Liver (tissue), 9 donors: Measurements from ENCODE around the gene RNH1. TPM values are rescaled to one million over a fixed set of nuclear protein-coding genes. Genes with fewer than 3 reads are reported as not detected.
"Not testable (repeated sequence)": the region's sequence is repeated elsewhere in the genome, so short reads cannot be mapped to it uniquely, and the experiment has no call there.

Experiments used
- DNase-seq: peaks from one replicate; pipeline ENCODE4 v3.0.0-alpha.2; 2017; ENCODE audit warnings: low spot score
- H3K27ac ChIP-seq, 2 donors: one replicate each; pipeline ENCODE4 v1.7.0; 2013; ENCODE audit warnings: inconsistent platforms in 2 of 2, low read length in 2 of 2, control low read depth in 1 of 2, low read depth in 1 of 2, mild to moderate bottlenecking in 1 of 2
- H3K27me3 ChIP-seq, 4 donors: one replicate each; pipeline versions ENCODE4 v1.6.1 to v1.7.0; 2013; ENCODE audit warnings: low read length in 3 of 4, inconsistent platforms in 1 of 4, mild to moderate bottlenecking in 1 of 4, moderate library complexity in 1 of 4; ENCODE audit not compliant: control insufficient read depth in 4 of 4, insufficient read depth in 4 of 4
- H3K36me3 ChIP-seq, 4 donors: one replicate each; pipeline versions ENCODE4 v1.6.1 to v1.7.0; 2013; ENCODE audit warnings: low read length in 3 of 4, mild to moderate bottlenecking in 3 of 4, low read depth in 1 of 4, moderate library complexity in 1 of 4; ENCODE audit not compliant: control insufficient read depth in 4 of 4, insufficient read depth in 3 of 4
- H3K4me1 ChIP-seq, 4 donors: one replicate each; pipeline versions ENCODE4 v1.6.1 to v1.7.0; 2013; ENCODE audit warnings: low read length in 3 of 4, mild to moderate bottlenecking in 3 of 4, moderate library complexity in 1 of 4; ENCODE audit not compliant: control insufficient read depth in 4 of 4, insufficient read depth in 4 of 4
- H3K4me3 ChIP-seq, 3 donors: one replicate each; pipeline versions ENCODE4 v1.6.1 to v1.7.0; 2013; ENCODE audit warnings: low read length in 3 of 3, control low read depth in 1 of 3, low read depth in 1 of 3, mild to moderate bottlenecking in 1 of 3
- H3K9ac ChIP-seq, 2 donors: one replicate each; pipeline ENCODE4 v1.7.0; 2013; ENCODE audit warnings: low read length in 2 of 2, mild to moderate bottlenecking in 2 of 2, moderate library complexity in 2 of 2, control low read depth in 1 of 2, low read depth in 1 of 2
- H3K9me3 ChIP-seq, 4 donors: one replicate each; pipeline versions ENCODE4 v1.6.1 to v1.7.0; 2013; ENCODE audit warnings: low read length in 3 of 4; ENCODE audit not compliant: control insufficient read depth in 4 of 4
- ATF3 ChIP-seq: IDR thresholded peaks from 2 replicates; pipeline ENCODE4 v1.6.1; 2016; ENCODE audit warnings: antibody characterized with exemption
- CTCF ChIP-seq: fragments of 150-350 bp; IDR thresholded peaks from 2 replicates; pipeline ENCODE4 v1.5.1; 2017; ENCODE audit warnings: improper control_type of control experiment, low read depth, low read length; ENCODE audit not compliant: missing input control
- FOXA1 ChIP-seq: IDR thresholded peaks from 2 replicates; pipeline ENCODE4 v1.6.1; 2016; ENCODE audit warnings: antibody characterized with exemption
- FOXA2 ChIP-seq: IDR thresholded peaks from 2 replicates; pipeline ENCODE4 v1.6.1; 2016; ENCODE audit warnings: antibody characterized with exemption
- GABPA ChIP-seq, 2 donors: IDR thresholded peaks in 1 of 2; conservative IDR thresholded peaks in 1 of 2; 2 replicates each; pipeline ENCODE4 v1.6.1; 2016; ENCODE audit warnings: antibody characterized with exemption in 2 of 2, mild to moderate bottlenecking in 1 of 2, moderate library complexity in 1 of 2
- HNF4A ChIP-seq, 2 donors: conservative IDR thresholded peaks; 2 replicates each; pipeline ENCODE4 v1.6.1; 2016; ENCODE audit warnings: antibody characterized with exemption in 2 of 2, mild to moderate bottlenecking in 2 of 2
- HNF4G ChIP-seq: IDR thresholded peaks from 2 replicates; pipeline ENCODE4 v1.6.1; 2016; ENCODE audit warnings: antibody characterized with exemption
- JUND ChIP-seq, 2 donors: IDR thresholded peaks; 2 replicates each; pipeline ENCODE4 v1.6.1; 2016; ENCODE audit warnings: antibody characterized with exemption in 2 of 2
- MAX ChIP-seq: IDR thresholded peaks from 2 replicates; pipeline ENCODE4 v1.6.1; 2016; ENCODE audit warnings: antibody characterized with exemption
- NR2F2 ChIP-seq: IDR thresholded peaks from 2 replicates; pipeline ENCODE4 v1.6.1; 2016; ENCODE audit warnings: antibody characterized with exemption
- RAD21 ChIP-seq, 2 donors: IDR thresholded peaks; 2 replicates each; pipeline ENCODE4 v1.6.1; 2016; ENCODE audit warnings: antibody characterized with exemption in 2 of 2, mild to moderate bottlenecking in 2 of 2
- REST ChIP-seq: IDR thresholded peaks from 2 replicates; pipeline ENCODE4 v1.6.1; 2016; ENCODE audit warnings: antibody characterized with exemption, mild to moderate bottlenecking
- RXRA ChIP-seq, 2 donors: IDR thresholded peaks; 2 replicates each; pipeline ENCODE4 v1.6.1; 2017 to 2018; ENCODE audit warnings: antibody characterized with exemption in 2 of 2, mild to moderate bottlenecking in 1 of 2
- SP1 ChIP-seq: IDR thresholded peaks from 2 replicates; pipeline ENCODE4 v1.6.1; 2018; ENCODE audit warnings: antibody characterized with exemption, mild to moderate bottlenecking
- TAF1 ChIP-seq: conservative IDR thresholded peaks from 2 replicates; pipeline ENCODE4 v1.6.1; 2016; ENCODE audit warnings: antibody characterized with exemption, mild to moderate bottlenecking
- YY1 ChIP-seq: IDR thresholded peaks from 2 replicates; pipeline ENCODE4 v1.6.1; 2016; ENCODE audit warnings: antibody characterized with exemption, mild to moderate bottlenecking
- WGBS: extraction: QIAGEN DNeasy Blood & Tissue Kit; methylation state at CpG from one replicate; pipeline ENCODE4 v1.1.7; 2013; 5-methylcytosine and 5-hydroxymethylcytosine counted together
- polyA plus RNA-seq, 2 donors: library from polyadenylated mRNA; stranded (reverse) in 1 of 2; unstranded in 1 of 2; fragments of 200-250 nt in 1 of 2; fragments of >200 nt in 1 of 2; fragmentation: Nextera tagmentation in 1 of 2; extraction: Ambion mirVana in 1 of 2; gene quantifications; one replicate each; pipeline versions ENCODE4 v1.2.1 to v1.2.3, GENCODE V29; 2013 to 2015
- total RNA-seq, 2 donors: library from RNA; depleted of rRNA; stranded (reverse); fragments of >200 nt; gene quantifications; one replicate each; pipeline ENCODE4 v1.2.3, GENCODE V29; 2014
- donor health status: healthy.
- donor health status: healthy.
- donor health status: healthy.
- donor health status: healthy.
- donor health status: healthy.

The RNH1 gene
- total and polyA plus RNA-seq, 4 donors: 68.5 to 99.1 (median 76.8) TPM

- Histone ChIP-seq H3K9me3 (no peaks in the 10 kb centered on the region), H3K27ac (peak overlapping the region; percentile 57 to 59), H3K4me1 (peaks cover 0 to 5% (median 1%) of the 10 kb centered on the region in 4 donors), H3K36me3 (peaks cover 0 to 2% (median under 1%) of the 10 kb centered on the region in 4 donors), H3K4me3 (peak overlapping the region in 1 of 3 donors; percentile 17), H3K27me3 (no peaks in the 10 kb centered on the region), H3K9ac (no peak overlapping the region)
- DNase-seq: peak; percentile 95
- whole genome bisulfite sequencing: 13% methylated on average over 74 of the region's 74 CpGs
- TF ChIP-seq HNF4G (no peak), NR2F2 (no peak), RXRA (IDR thresholded peaks at IDR 0.05) (no peak), HNF4A (conservative IDR thresholded peaks at IDR 0.05) (no peak), GABPA (IDR thresholded peaks at IDR 0.05 in 1 of 2, conservative IDR thresholded peaks at IDR 0.05 in 1 of 2) (peak in 1 of 2 donors; percentile 38), ATF3 (no peak), YY1 (no peak), RAD21 (IDR thresholded peaks at IDR 0.05) (peak; percentile 71 to 78), REST (no peak), CTCF (peak; percentile 96), FOXA1 (no peak), MAX (no peak), SP1 (peak; percentile 22), TAF1 (no peak), JUND (IDR thresholded peaks at IDR 0.05) (peak in 1 of 2 donors; percentile 20), FOXA2 (no peak)
Measured at GRCh38 chr11:518463-519202, 11.6 kb upstream of the RNH1 start.

GRCh38 chr11:516918-517685, 10.1 kb upstream of the RNH1 start:
- H3K9me3 ChIP-seq, H3K9ac ChIP-seq, H3K27ac ChIP-seq, DNase-seq, H3K4me1 ChIP-seq, H3K27me3 ChIP-seq, H3K4me3 ChIP-seq, H3K36me3 ChIP-seq: not testable (repeated sequence)
- WGBS: 97% methylated on average over 43 of the region's 43 CpGs
